Progenitor cell of endocrine pancreas (in vitro differentiated cells): Measurements from ENCODE around the gene C1orf52. TPM values are rescaled to one million over a fixed set of nuclear protein-coding genes. Genes with fewer than 3 reads are reported as not detected.

Source experiments
- DNase-seq: peaks from one replicate; pipeline ENCODE4 v3.0.0; 2021; ENCODE audit warnings: low spot score; ENCODE audit not compliant: unreplicated experiment
- H3K27ac Mint-ChIP-seq: 2 replicates; pipeline ENCODE4 v1.8.0; 2021; ENCODE audit warnings: mild to moderate bottlenecking, moderate library complexity, mixed read lengths
- H3K27me3 Mint-ChIP-seq: 2 replicates; pipeline ENCODE4 v1.8.0; 2021; ENCODE audit warnings: mixed read lengths
- H3K36me3 Mint-ChIP-seq: 2 replicates; pipeline ENCODE4 v1.8.0; 2022; ENCODE audit warnings: mixed read lengths; ENCODE audit not compliant: insufficient read depth
- H3K4me1 Mint-ChIP-seq: 2 replicates; pipeline ENCODE4 v1.8.0; 2021; ENCODE audit warnings: low read depth, mixed read lengths
- H3K4me3 Mint-ChIP-seq: 2 replicates; pipeline ENCODE4 v1.8.0; 2021; ENCODE audit warnings: low read depth, mild to moderate bottlenecking, moderate library complexity, mixed read lengths
- H3K9me3 Mint-ChIP-seq: 2 replicates; pipeline ENCODE4 v1.8.0; 2021; ENCODE audit warnings: low read depth, mixed read lengths
- total RNA-seq: library from RNA; stranded (reverse); gene quantifications from 2 replicates; pipeline ENCODE4 v1.2.1, GENCODE V29; 2021
- TF ChIP-seq, protein P1 (sequence below): fragments of 200-600 bp; sonication (generic); IDR thresholded peaks from one replicate; pipeline ENCODE4 v1.5.0; 2021; ENCODE audit warnings: antibody characterized with exemption, mild to moderate bottlenecking; ENCODE audit not compliant: unreplicated experiment

C1orf52 gene
- total RNA-seq, 1 donor from 2014 or later, result 42.2 TPM

- Mint-ChIP-seq H3K36me3 (no peaks in the 10 kb centered on the region), H3K9me3 (no peaks in the 10 kb centered on the region), H3K27ac (no peak overlapping the region), H3K4me1 (peaks cover 2% of the 10 kb centered on the region), H3K4me3 (no peak overlapping the region), H3K27me3 (peaks cover 3% of the 10 kb centered on the region)
- DNase-seq, result no peak
- TF ChIP-seq, protein P1, sequence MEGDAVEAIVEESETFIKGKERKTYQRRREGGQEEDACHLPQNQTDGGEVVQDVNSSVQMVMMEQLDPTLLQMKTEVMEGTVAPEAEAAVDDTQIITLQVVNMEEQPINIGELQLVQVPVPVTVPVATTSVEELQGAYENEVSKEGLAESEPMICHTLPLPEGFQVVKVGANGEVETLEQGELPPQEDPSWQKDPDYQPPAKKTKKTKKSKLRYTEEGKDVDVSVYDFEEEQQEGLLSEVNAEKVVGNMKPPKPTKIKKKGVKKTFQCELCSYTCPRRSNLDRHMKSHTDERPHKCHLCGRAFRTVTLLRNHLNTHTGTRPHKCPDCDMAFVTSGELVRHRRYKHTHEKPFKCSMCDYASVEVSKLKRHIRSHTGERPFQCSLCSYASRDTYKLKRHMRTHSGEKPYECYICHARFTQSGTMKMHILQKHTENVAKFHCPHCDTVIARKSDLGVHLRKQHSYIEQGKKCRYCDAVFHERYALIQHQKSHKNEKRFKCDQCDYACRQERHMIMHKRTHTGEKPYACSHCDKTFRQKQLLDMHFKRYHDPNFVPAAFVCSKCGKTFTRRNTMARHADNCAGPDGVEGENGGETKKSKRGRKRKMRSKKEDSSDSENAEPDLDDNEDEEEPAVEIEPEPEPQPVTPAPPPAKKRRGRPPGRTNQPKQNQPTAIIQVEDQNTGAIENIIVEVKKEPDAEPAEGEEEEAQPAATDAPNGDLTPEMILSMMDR, result no peak
These were observed 44.1 kb upstream of the C1orf52 start for GRCh38 chr1:85303440-85304162.

- TF ChIP-seq, protein P1, result no peak
- no peak overlapping the region for H3K4me3 Mint-ChIP-seq
- H3K27me3 Mint-ChIP-seq, result peaks cover 3% of the 10 kb centered on the region
- H3K27ac Mint-ChIP-seq, result no peak overlapping the region
- peaks cover 2% of the 10 kb centered on the region for H3K4me1 Mint-ChIP-seq
- DNase-seq, result no peak
- H3K9me3 Mint-ChIP-seq, result no peaks in the 10 kb centered on the region
- H3K36me3 Mint-ChIP-seq, result no peaks in the 10 kb centered on the region
These were observed 40.7 kb upstream of the C1orf52 start for GRCh38 chr1:85300140-85300539.

DNA sequence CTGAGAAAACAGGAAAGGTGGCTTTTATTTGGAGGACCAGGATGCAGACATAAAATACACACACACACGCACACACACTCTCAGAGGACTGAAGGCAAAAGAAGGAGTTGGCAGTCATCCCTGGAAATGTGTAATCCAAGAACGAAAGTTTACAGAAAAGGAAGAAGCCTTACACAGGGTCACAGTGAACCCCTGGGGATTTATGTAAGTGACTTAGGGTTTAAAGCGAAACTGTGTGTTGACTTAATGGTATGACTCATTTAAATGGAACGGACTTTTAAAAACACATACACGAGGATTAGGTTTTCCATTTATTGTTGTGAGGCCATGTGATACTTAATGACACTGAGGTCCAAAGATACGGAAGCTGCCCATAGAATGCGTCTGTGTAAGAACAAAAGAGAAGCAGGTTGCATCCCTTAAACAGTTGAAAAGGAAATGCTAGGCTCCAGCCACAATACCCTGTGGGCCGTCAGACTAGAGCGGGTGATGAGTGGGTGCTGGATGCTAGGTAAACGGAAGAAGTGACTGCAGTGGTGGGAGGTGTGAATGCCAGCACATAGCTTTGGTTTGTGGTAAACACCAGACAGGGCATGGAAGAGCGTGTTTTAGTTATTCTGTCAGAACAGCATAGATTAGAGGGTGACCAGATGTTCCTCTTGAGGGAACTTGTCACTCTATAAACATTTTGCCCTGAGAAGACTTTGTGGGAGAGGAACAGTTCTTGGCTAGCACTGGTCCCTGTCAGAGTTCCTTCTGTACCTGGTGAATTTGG lies 38.6 kb upstream of the C1orf52 start:
- H3K4me3 Mint-ChIP-seq, result no peak overlapping the region
- TF ChIP-seq, protein P1, result no peak
- H3K36me3 Mint-ChIP-seq, result no peaks in the 10 kb centered on the region
- no peaks in the 10 kb centered on the region for H3K9me3 Mint-ChIP-seq
- no peaks in the 10 kb centered on the region for H3K27me3 Mint-ChIP-seq
- H3K27ac Mint-ChIP-seq, result no peak overlapping the region
- H3K4me1 Mint-ChIP-seq, result peaks cover 2% of the 10 kb centered on the region
- DNase-seq, result no peak

- Mint-ChIP-seq H3K27ac (no peak overlapping the region), H3K4me3 (no peak overlapping the region), H3K36me3 (no peaks in the 10 kb centered on the region), H3K27me3 (no peaks in the 10 kb centered on the region), H3K4me1 (peaks cover 2% of the 10 kb centered on the region), H3K9me3 (no peaks in the 10 kb centered on the region)
- TF ChIP-seq, protein P1, result no peak
- DNase-seq, result no peak
These were observed 38.0 kb upstream of the C1orf52 start for GRCh38 chr1:85297538-85297854.

DNA sequence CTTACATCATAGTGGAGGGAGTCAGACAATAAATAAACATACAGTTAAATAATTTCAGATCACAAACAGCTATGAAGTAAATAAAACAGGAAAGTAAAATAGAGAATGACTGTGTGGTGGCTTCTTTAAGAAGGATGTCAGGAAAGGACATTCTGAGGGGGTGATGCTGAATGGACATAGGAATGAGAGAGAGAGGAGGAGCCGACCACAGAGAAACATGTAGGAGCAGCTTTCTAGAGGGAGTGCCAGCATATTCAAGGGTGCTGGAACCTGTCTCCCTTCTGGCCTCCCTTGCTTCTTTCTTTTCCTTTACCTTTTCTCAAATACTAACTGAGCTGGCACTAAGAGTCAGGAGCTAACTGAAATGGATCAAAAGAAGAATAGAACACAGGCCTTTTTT lies 37.5 kb upstream of the C1orf52 start:
- no peaks in the 10 kb centered on the region for H3K27me3 Mint-ChIP-seq
- DNase-seq, result no peak
- no peak overlapping the region for H3K27ac Mint-ChIP-seq
- H3K9me3 Mint-ChIP-seq, result no peaks in the 10 kb centered on the region
- H3K4me1 Mint-ChIP-seq, result peaks cover 2% of the 10 kb centered on the region
- no peaks in the 10 kb centered on the region for H3K36me3 Mint-ChIP-seq
- TF ChIP-seq, protein P1, result no peak
- H3K4me3 Mint-ChIP-seq, result no peak overlapping the region
